CD4-positive, alpha-beta T cell treated with Interleukin-15 for 1 hour (primary cell): ENCODE measurements around the gene LYRM1.

Experiments
- DNase-seq: peaks from one replicate; pipeline ENCODE4 v3.0.0-alpha.2; 2020

LYRM1 gene

DNA sequence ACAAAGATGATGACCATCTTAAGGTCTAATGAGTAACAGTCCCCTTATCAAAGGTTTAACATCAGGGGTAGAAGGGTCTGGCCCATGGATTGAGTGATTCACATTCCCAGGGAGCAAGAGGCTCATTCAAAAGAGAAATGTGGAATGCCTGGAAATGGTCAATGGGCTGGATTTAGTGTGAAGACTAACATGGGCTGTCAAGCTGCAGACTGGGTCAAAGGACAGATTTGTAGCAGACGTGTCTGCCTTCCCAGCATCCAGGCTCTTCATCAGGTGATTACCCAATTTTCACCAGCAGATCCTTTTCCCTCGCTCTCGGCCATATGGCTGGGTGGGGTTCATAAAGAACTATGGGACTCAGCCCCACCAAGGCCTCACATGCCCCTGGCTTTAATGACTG lies 27.2 kb upstream of the LYRM1 start:
- no peak for DNase-seq

DNA sequence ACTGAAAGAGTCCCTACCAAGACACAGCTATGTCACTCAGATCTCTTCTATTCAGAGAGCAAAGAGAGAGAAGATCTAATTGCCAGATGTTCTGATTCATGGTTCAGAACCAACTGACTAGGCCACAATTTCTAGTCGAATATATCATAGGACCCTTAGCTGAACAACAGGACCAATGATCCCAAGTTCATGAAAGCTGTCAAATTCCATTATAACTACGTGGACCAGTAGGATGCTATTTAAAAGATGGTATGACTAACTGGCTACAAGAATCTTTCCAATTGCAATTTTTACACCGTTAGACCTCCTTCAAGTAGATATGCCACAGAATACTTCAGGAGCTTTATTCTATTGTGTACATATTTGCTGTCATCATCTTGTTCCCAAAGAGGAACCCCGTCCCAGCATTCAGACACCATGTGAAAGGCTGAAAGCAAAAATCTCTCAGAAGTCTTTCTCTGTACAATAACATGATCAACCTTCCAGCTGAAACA lies 26.4 kb upstream of the LYRM1 start:
- DNase-seq: no peak

GRCh38 chr16:20875355-20875650 lies 25.3 kb upstream of the LYRM1 start:
- DNase-seq: no peak

GRCh38 chr16:20878682-20879147 lies 21.9 kb upstream of the LYRM1 start:
- DNase-seq: no peak

DNA sequence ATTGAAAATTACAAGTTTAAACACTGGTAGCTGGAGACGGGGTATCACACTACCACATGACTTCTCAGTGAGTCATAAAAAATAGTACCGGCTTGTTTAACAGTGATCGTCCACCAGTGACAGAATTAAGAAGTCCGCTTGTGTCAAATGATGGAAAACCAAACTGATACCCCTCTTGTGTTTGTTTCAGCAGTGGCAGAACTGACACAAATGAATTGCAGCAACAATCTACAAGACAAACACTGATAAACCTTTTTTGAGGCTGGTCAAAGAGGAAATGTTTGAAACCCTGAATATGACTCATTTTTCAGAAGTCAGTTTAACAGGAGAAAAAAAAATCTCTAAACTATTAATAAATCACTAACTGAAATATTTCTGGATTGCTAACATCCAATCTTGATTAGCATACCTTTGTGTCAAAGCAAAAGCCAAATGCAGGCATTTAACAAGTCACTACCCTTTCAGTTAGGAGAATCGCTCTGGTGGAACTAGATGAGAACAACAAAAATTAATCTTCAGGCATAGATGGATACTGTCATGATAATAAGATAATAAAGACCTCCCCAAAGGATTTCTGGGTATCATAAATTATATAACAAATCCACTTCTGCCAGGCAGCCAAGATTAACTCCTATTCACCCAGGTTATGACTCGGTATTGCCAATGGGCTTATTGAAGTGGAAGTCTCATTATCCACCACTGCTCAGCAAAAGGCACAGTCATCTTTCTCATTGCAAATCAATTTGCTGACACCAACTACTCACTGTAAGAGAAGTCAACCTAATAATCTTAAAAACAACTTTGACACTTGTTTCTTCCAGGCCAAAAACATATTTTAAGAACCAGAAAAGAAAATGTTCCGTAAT lies 21.2 kb upstream of the LYRM1 start:
- DNase-seq: no peak

GRCh38 chr16:20880867-20881502 lies 19.6 kb upstream of the LYRM1 start:
- DNase-seq: no peak

DNA sequence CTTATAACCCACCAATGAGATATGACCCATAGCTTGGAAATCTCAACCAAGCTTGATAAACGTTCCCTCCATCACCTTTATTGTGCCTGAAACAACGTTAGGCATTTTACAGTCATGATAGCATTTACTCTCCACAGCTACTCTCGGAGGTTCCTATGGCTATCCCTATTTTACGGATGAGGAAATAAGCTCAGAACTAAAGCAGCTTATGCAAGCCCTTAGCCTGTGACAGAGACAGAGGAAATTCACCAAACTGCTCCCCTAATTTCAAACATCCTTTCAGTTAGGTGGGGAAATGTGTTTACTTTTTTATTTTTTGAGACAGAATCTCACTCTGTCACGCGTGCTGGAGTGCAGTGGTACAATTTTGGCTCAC lies 19.1 kb upstream of the LYRM1 start:
- DNase-seq: no peak

GRCh38 chr16:20883554-20884239 lies 16.9 kb upstream of the LYRM1 start:
- DNase-seq: no peak

DNA sequence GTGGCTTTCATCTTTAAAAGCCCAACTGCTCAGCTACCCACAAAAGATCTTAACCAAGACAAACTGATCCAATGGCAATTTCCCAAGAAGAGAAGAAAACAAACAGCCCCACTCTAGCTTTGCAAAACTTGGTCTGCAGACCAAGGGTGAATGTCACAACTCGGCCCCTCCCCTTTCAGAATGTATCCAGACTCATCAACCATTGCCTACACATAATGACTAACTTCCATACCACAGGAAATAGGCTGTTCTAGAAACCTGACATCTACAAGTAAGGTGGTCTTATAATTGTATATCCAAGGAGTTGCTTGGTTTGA lies 16.4 kb upstream of the LYRM1 start:
- no peak for DNase-seq

- DNase-seq: no peak
These were observed 14.3 kb upstream of the LYRM1 start for GRCh38 chr16:20886320-20886719.

DNA sequence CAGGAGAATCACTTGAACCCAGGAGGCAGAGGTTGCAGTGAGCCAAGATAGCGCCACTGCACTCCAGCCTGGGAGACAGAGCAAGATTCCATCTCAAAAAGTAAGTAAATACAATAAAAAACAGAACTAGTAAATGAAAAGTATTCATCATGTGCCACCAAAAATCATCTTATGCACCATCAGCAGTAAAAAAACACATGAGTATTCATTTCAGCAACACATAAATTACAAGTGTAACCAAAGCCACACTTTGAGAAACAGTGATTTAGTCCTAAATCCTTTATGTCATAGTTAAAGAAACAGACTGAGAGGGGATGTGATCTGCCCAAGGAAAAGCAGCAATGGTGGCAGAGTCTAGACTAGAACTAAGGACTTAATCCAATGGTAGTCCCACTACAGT lies 13.4 kb upstream of the LYRM1 start:
- DNase-seq: no peak

DNA sequence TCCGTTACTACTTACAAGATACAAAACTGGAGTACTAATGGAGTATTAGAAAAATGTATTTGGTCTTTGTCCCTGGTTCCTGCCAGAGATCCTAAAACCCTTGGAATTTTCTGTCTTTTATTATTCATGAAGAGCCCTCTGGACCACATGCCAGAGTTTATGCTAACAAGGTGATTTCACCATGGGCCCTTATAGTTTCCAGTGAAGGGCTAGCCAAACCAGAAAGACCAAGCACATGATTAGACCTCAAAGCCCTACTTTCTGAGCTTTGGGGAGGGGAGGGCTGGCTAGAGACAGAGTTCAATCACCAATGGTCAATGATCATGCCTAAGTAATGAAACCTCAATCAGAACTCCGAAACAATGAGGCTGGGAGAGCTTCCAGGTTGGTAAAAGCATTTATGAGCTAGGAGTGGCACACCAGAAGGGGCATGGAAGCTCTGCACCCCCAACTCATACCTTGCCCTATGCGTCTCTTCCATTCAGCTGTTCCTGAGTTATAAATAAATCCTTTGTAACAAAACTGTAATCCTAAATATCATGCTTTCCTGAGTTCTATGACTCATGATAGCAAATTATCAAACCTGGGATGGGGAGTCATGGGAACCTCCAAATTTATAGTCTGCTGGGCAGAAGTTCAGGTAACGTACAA lies 10.8 kb upstream of the LYRM1 start:
- no peak for DNase-seq

GRCh38 chr16:20894388-20894787 lies 6.2 kb upstream of the LYRM1 start:
- DNase-seq: no peak

DNA sequence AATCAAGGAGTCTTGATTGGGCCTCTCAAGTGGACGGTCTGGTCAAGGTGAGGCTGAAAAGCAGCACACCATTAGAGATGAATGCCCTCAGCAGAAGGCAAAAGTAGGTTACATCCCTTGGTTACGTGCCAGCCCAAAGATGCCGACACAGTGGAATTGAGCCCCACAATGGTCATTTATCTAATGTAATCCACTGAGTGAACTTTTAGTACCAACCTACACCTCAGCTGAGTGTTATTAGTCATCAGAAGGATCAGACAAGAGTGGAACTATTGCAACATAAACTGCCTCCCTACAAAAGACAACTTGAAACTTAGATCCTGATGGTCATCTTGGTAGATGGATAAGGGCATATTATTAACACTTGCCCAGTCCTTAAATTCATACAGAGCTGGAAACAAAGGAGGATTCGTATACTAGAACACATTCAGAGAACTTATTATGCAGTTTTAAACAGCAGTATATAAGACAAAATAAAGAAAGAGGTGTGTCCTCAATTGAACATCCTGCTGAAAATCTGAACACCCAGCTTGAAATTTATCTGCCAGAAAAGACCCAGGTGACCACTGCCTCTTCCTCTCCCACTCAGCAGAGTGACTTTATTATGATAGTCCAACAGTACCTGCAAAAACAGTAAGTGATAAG lies 3.2 kb upstream of the LYRM1 start:
- DNase-seq: no peak

- DNase-seq: no peak
These were observed 2.6 kb upstream of the LYRM1 start for GRCh38 chr16:20897922-20898321.

DNA sequence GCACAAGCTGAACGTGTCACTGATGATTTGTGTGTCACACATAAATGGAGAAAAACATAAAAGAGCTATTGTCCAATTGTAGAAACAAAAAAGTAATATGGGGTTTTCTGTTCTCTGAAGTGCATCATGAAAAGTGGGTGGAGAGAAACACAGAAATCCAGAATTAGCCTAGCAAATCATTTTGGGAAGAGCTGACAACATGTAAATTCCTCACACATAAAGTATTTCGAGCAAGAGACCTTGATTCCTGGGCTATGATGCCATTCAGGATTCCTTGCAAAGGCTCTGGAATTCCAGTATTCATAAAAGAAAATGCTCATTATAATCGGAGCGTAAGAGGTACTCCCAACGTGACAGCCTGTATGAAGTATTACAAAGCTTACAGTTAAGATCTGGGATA lies 1.5 kb upstream of the LYRM1 start:
- DNase-seq: no peak

DNA sequence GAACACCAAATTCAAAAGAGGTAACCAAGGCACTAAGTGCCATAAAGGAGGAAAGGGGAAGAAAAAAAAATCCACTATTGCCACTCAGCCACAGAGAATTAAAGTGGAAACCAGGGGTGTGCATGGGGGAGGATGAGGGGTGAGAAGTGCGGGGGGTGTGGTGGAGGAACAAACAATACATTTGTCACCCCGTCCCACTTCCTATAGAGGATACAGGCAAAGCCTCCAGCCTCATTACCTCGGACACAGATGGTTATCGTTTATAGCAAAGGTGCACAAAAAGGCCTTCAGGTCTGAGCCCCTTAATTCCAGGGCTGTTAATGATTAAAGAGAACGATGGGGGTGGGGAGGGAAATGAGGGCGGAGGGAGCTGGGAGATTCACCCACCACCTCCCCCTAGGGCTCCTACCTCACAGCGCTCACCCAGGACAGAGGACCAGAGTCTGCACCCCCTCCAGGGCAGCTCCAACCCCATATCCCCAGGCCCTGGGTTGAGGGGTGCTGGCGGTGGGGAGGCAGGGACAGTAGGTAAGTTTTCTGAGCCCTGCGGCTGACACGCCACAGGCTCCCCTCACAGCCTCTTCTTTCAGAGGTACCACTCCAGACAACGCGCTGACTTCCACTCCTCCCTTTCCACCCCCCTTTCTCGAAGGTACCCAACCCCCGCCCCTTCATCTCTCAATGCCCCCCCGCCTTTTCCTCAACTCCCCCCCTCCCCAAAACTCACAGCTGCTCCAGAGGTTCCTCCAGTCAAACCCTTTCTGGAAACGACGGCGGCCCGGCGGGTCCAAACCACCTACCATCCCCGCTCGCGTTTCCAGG lies 883 bp upstream of the LYRM1 start:
- peak; percentile 24 for DNase-seq

DNA sequence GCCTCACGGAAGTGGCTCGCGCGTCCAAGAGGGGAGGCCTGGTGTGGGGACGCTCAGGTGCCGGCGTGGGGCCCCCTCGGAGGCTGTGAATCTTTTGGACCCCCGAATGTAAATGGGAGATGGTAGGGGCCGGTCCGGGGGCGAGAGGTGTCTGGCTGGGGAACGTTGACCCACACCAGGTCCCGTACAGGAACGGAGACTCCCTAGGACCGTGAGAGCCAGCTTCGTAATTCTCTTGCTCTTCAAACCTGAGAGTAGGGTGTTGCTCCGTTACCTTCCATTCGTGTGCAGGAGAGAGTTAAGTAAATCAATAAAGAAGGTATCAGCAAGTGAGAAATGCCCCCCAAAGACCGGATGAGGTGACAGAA lies 481 bp downstream of the LYRM1 start:
- no peak for DNase-seq

GRCh38 chr16:20901436-20902112 lies 1.0 kb downstream of the LYRM1 start:
- DNase-seq: peak; percentile 63

GRCh38 chr16:20902426-20902825 lies 1.9 kb downstream of the LYRM1 start:
- DNase-seq: no peak

DNA sequence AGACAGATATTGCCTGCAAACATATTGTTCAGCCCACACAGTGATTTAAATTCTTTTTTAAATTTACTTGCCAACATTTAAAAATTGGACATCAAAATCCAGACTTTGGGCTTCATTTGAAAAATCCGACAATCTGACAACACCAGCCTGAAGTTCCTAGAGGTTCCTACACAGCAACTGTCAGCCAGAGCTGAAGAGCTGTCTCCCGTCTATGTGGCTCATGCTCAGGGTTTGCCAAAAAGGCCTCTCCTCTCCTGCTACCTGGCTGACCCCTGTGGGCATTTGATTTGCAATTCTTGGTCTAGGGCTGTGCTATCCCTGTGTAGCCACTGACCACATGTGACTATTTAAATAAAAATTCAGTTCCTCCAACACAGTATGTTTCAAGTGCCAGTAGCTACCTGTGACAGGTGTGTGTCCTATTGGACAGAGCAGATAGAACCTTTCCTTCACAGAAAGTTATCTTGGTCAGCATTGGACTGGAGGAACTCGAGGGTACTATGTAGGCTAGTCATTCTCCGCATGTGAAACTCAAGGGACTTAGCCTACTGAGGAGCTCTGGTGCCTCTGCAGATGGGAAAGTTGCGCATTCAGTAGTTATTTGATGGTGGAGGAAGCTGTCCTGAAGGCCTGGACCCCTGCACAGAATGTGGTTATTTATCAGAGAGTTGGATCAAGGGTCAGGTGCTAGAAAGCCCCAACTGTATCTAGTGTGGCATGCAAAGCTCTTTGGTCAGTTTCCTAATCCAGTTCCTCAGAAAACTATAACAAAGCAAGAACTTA lies 2.7 kb downstream of the LYRM1 start:
- DNase-seq: no peak
